ENCODE measurements around the gene HIPK2. TPM values are rescaled to one million over a fixed set of nuclear protein-coding genes. Genes with fewer than 3 reads are reported as not detected.

Gene HIPK2
- total RNA-seq, 1 experiment from 2014 or later: 18.3 TPM

GRCh38 chr7:139591550-139592195 is 186.1 kb downstream of the HIPK2 start:
- DNase-seq (ENCODE audit: low read depth): no peak

GRCh38 chr7:139589474-139589873 is 188.3 kb downstream of the HIPK2 start:
- DNase-seq (ENCODE audit: low read depth): no peak

- DNase-seq (ENCODE audit: low read depth): no peak
Observed at GRCh38 chr7:139588632-139589031, 189.2 kb downstream of the HIPK2 start.

GRCh38 chr7:139587535-139587934 is 190.3 kb downstream of the HIPK2 start:
- no peak for DNase-seq (ENCODE audit: low read depth)

- DNase-seq (ENCODE audit: low read depth): no peak
Observed at GRCh38 chr7:139586286-139586685, 191.5 kb downstream of the HIPK2 start.

- DNase-seq (ENCODE audit: low read depth): no peak
Observed at GRCh38 chr7:139585042-139585441, 192.8 kb downstream of the HIPK2 start.

- no peak for DNase-seq (ENCODE audit: low read depth)
Observed at GRCh38 chr7:139583826-139584553, 193.8 kb downstream of the HIPK2 start.

GRCh38 chr7:139582671-139583155 is 195.1 kb downstream of the HIPK2 start:
- DNase-seq (ENCODE audit: low read depth): no peak

GRCh38 chr7:139582130-139582650 is 195.6 kb downstream of the HIPK2 start:
- no peak for DNase-seq (ENCODE audit: low read depth)

- no peak for DNase-seq (ENCODE audit: low read depth)
Observed at GRCh38 chr7:139580435-139580834, 197.4 kb downstream of the HIPK2 start.

- DNase-seq (ENCODE audit: low read depth): no peak
Observed at GRCh38 chr7:139576179-139576973, 201.4 kb downstream of the HIPK2 start.

GRCh38 chr7:139575338-139575680 is 202.5 kb downstream of the HIPK2 start:
- no peak for DNase-seq (ENCODE audit: low read depth)

GRCh38 chr7:139574618-139575337 is 203.0 kb downstream of the HIPK2 start:
- no peak for DNase-seq (ENCODE audit: low read depth)

- no peak for DNase-seq (ENCODE audit: low read depth)
Observed at GRCh38 chr7:139573871-139574270, 203.9 kb downstream of the HIPK2 start.

GRCh38 chr7:139572704-139573385 is 205.0 kb downstream of the HIPK2 start:
- no peak for DNase-seq (ENCODE audit: low read depth)

- no peak for DNase-seq (ENCODE audit: low read depth)
Observed at GRCh38 chr7:139572071-139572470, 205.7 kb downstream of the HIPK2 start.

- no peak for DNase-seq (ENCODE audit: low read depth)
Observed at GRCh38 chr7:139571651-139572050, 206.1 kb downstream of the HIPK2 start.

- no peak for DNase-seq (ENCODE audit: low read depth)
Observed at GRCh38 chr7:139571190-139571589, 206.6 kb downstream of the HIPK2 start.

GRCh38 chr7:139570626-139571025 is 207.2 kb downstream of the HIPK2 start:
- DNase-seq (ENCODE audit: low read depth): no peak

GRCh38 chr7:139570119-139570518 is 207.7 kb downstream of the HIPK2 start:
- no peak for DNase-seq (ENCODE audit: low read depth)

All from M059J (cell line).